K562 (cell line): ENCODE results near the gene HDAC6. TPM values are rescaled to one million over a fixed set of nuclear protein-coding genes. Genes with fewer than 3 reads are reported as not detected.

Experiments used
- ATAC-seq: fragments of 200-7000 bp; cut with Tn5 transposase; 3 replicates; pipeline ENCODE4 v1.9.1; 2020; ENCODE audit warnings: moderate library complexity
- BruUV-seq: library from RNA; stranded (reverse); fragments of 400-500 nt; replicated peaks from 2 replicates; lab custom pipeline; 2021; lab: Mats Ljungman, UMichigan
- CTCF ChIA-PET: fragments of 300-600 bp; formaldehyde crosslinking; extraction: SDS; loops from one replicate; lab custom pipeline; 2021; ENCODE audit warnings: low intra/inter-chr PET ratio; lab: Yijun Ruan, JAX
- POLR2A ChIA-PET: fragments of 300-600, 350-650 bp; sonication (Branson Sonifier 250); formaldehyde crosslinking; extraction: SDS; loops from one replicate; lab custom pipeline; 2021; ENCODE audit warnings: antibody characterized with exemption, inconsistent platforms; lab: Yijun Ruan, JAX
- DNase-seq, 4 experiments: peaks; one replicate each; pipeline versions ENCODE4 v3.0.0 to v3.0.0-alpha.2; 2011 to 2018; ENCODE audit warnings: low spot score in 3 of 4, mixed read lengths in 3 of 4; ENCODE audit errors: extremely low read depth in 1 of 4
- FAIRE-seq: peaks from 2 replicates; lab custom pipeline; 2011; peaks lifted over from hg19 to GRCh38; lab: Jason Lieb, UNC
- H2AFZ ChIP-seq: 2 replicates; pipeline ENCODE4 v1.6.0; 2011; ENCODE audit warnings: low read depth, low read length, control low read depth, inconsistent platforms
- H3K27ac ChIP-seq: fragments of 200-600 bp; 3 replicates; pipeline ENCODE4 v1.8.0; 2011; ENCODE audit warnings: low read depth, mild to moderate bottlenecking, control low read depth, inconsistent platforms, low read length, moderate library complexity, mixed read lengths; ENCODE audit errors: extremely low read depth
- H3K27me3 ChIP-seq, 2 experiments: fragments of 300-600 bp in 1 of 2; 2 replicates in 1 of 2; 3 replicates in 1 of 2; pipeline versions ENCODE4 v1.6.0 to v1.8.0; 2011; ENCODE audit warnings: inconsistent platforms in 2 of 2, low read length in 2 of 2, mild to moderate bottlenecking in 1 of 2, mixed read lengths in 1 of 2, moderate library complexity in 1 of 2; ENCODE audit not compliant: control insufficient read depth in 2 of 2, insufficient read depth in 2 of 2
- H3K36me3 ChIP-seq: fragments of 300-600 bp; 3 replicates; pipeline ENCODE4 v1.8.0; 2011; ENCODE audit warnings: mild to moderate bottlenecking, low read length, inconsistent platforms; ENCODE audit not compliant: control insufficient read depth, insufficient read depth
- H3K4me1 ChIP-seq, 2 experiments: fragments of 200-600 bp in 1 of 2; replicated peaks in 1 of 2; 2 replicates in 1 of 2; 3 replicates in 1 of 2; pipeline versions ENCODE4 v1.5.1 to v1.8.0; 2011; ENCODE audit warnings: inconsistent platforms in 2 of 2, low read length in 2 of 2, mild to moderate bottlenecking in 1 of 2, mixed read lengths in 1 of 2, moderate library complexity in 1 of 2; ENCODE audit not compliant: control insufficient read depth in 2 of 2, insufficient read depth in 2 of 2
- H3K4me2 ChIP-seq: 2 replicates; pipeline ENCODE4 v1.6.1; 2011; ENCODE audit warnings: low read length, control low read depth, inconsistent platforms, mixed read lengths; ENCODE audit not compliant: insufficient read depth
- H3K4me3 ChIP-seq: fragments of 200-600 bp; sonication (generic), shearing (Covaris generic); 2 replicates; pipeline ENCODE4 v1.5.1; 2016; ENCODE audit warnings: control low read depth, inconsistent platforms
- H3K79me2 ChIP-seq: fragments of 200-600 bp; 3 replicates; pipeline ENCODE4 v1.8.0; 2011; ENCODE audit warnings: low read length, inconsistent platforms; ENCODE audit not compliant: control insufficient read depth, insufficient read depth
- H3K9ac ChIP-seq, 2 experiments: 2 replicates each; pipeline versions ENCODE4 v1.6.0 to v1.6.1; 2011; ENCODE audit warnings: low read depth in 2 of 2, low read length in 2 of 2, control low read depth in 1 of 2, inconsistent platforms in 1 of 2, mild to moderate bottlenecking in 1 of 2, mixed read lengths in 1 of 2; ENCODE audit not compliant: insufficient read depth in 1 of 2
- H3K9me1 ChIP-seq: one replicate; pipeline ENCODE4 v1.6.0; 2011; ENCODE audit warnings: inconsistent platforms, mild to moderate bottlenecking, low read length, moderate library complexity; ENCODE audit not compliant: control insufficient read depth, insufficient read depth
- H3K9me3 ChIP-seq: replicated peaks from 2 replicates; pipeline ENCODE4 v1.5.1; 2011; ENCODE audit warnings: low read depth, low read length, inconsistent platforms; ENCODE audit not compliant: control insufficient read depth, insufficient read depth
- H4K20me1 ChIP-seq: replicated peaks from 2 replicates; pipeline ENCODE4 v1.6.1; 2011; ENCODE audit warnings: low read length, inconsistent platforms, mixed read lengths; ENCODE audit not compliant: control insufficient read depth, insufficient read depth
- CBX8 ChIP-seq: fragments of 200-600 bp; sonication (generic); IDR thresholded peaks from 2 replicates; pipeline ENCODE4 v1.6.1; 2012; ENCODE audit warnings: borderline replicate concordance, mixed run types, low read depth, mild to moderate bottlenecking, moderate library complexity, mixed read lengths, low read length, control low read depth, inconsistent platforms; ENCODE audit not compliant: poor library complexity, severe bottlenecking; ENCODE audit errors: extremely low read depth
- IRF2 ChIP-seq: sonication (generic); formaldehyde crosslinking; IDR thresholded peaks from 2 replicates; pipeline ENCODE4 v1.8.1; 2022; ENCODE audit warnings: mild to moderate bottlenecking, missing genetic modification reagents
- MAZ ChIP-seq, 2 experiments: fragments of 450-650 bp in 1 of 2; sonication (generic) in 1 of 2; formaldehyde crosslinking; IDR thresholded peaks in 1 of 2; conservative IDR thresholded peaks in 1 of 2; 2 replicates each; pipeline versions ENCODE4 v1.4.0 to v1.5.0; 2020; ENCODE audit warnings: mild to moderate bottlenecking in 1 of 2, missing genetic modification reagents in 1 of 2
- MCM2 ChIP-seq: fragments of 450-650 bp; IDR thresholded peaks from 2 replicates; pipeline ENCODE4 v1.6.1; 2017; ENCODE audit warnings: low read depth, mild to moderate bottlenecking
- ZFP1 ChIP-seq: fragments of 450-650 bp; formaldehyde crosslinking; IDR thresholded peaks from 2 replicates; pipeline ENCODE4 v1.4.0; 2020; ENCODE audit warnings: mild to moderate bottlenecking, mixed read lengths
- WGBS: fragments of 100-300 bp; shearing (Covaris generic); methylation state at CpG from one replicate; pipeline ENCODE4 v1.1.6; 2016; ENCODE audit warnings: low coverage, mixed read lengths; ENCODE audit not compliant: insufficient coverage; ENCODE audit errors: missing lambda C conversion rate; 5-methylcytosine and 5-hydroxymethylcytosine counted together
- in situ Hi-C: fragments of 300-500 bp; cut with MboI; formaldehyde crosslinking; loops from 4 replicates; pipeline ENCODE4 v1.15.0; 2018; ENCODE audit warnings: inconsistent platforms, mixed read lengths
- intact Hi-C: fragments of 100-400 bp; cut with micrococcal nuclease; formaldehyde crosslinking; loops from 2 replicates; pipeline ENCODE4 v1.14.2; 2022
- polyA plus RNA-seq, 8 experiments: library from polyadenylated mRNA; depleted of rRNA in 4 of 8; stranded (reverse) in 5 of 8; unstranded in 3 of 8; fragments of >200 nt; fragmentation: Nextera tagmentation in 2 of 8; fragmentation: Illumina TruSeq in 1 of 8; extraction: Ambion mirVana in 2 of 8; extraction: Trizol in 1 of 8; gene quantifications; 2 replicates each; pipeline versions ENCODE4 v1.2.1 to v1.2.3, GENCODE V29; 2011 to 2014; ENCODE audit warnings: inconsistent platforms in 1 of 8, missing spikeins in 1 of 8
- total RNA-seq, 7 experiments: library from RNA; depleted of rRNA in 6 of 7; stranded (reverse); fragments of >200 nt in 6 of 7; fragmentation: Illumina TruSeq in 2 of 7; extraction: Trizol in 2 of 7; gene quantifications; 2 replicates each; pipeline versions ENCODE4 v1.2.1 to v1.2.3, GENCODE V29; 2011 to 2021; ENCODE audit warnings: low replicate concordance in 1 of 7

The HDAC6 gene
- total and polyA plus RNA-seq, 9 of the 15 experiments (the other 6 are each of a cell fraction or from before 2014, with no cell fraction given): 29.9 to 101 (median 71.2) TPM

DNA sequence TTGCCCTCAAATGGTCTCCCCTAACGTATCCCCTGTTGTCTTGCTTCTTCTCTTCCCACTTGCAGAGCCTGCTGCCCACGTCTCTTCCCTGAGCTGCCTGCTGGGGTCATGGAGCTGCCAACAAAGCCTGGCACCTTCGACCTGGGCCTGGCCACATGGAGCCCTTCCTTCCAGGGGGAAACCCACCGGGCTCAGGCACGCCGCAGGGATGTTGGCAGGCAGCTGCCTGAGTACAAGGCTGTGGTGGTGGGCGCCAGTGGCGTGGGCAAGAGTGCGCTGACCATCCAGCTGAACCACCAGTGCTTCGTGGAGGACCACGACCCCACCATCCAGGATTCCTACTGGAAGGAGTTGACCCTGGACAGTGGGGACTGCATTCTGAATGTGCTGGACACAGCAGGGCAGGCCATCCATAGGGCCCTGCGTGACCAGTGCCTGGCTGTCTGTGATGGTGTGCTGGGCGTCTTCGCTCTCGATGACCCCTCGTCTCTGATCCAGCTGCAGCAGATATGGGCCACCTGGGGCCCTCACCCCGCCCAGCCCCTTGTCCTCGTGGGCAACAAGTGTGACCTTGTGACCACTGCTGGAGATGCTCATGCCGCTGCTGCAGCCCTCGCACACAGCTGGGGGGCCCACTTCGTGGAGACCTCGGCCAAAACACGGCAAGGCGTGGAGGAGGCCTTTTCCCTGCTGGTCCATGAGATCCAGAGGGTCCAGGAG lies 27.3 kb downstream of the HDAC6 start:
- Histone ChIP-seq H2AFZ (no peak overlapping the region), H3K4me3 (no peak overlapping the region), H3K27ac (no peak overlapping the region), H3K79me2 (no peaks in the 10 kb centered on the region), H3K36me3 (peaks cover 7% of the 10 kb centered on the region; the same call in 1 of the 3 replicates), H4K20me1 (no peaks in the 10 kb centered on the region), H3K4me1 (peaks cover 0 to 24% of the 10 kb centered on the region in 2 experiments; a peak in 2 of 5 replicates), H3K9me3 (peaks cover 2% of the 10 kb centered on the region; the same call in 1 of the 2 replicates), H3K9ac (peak overlapping the region in 1 of 2 experiments; percentile 26; a peak in 1 of 4 replicates), H3K9me1 (no peaks in the 10 kb centered on the region), H3K27me3 (no peaks in the 10 kb centered on the region), H3K4me2 (no peak overlapping the region)
- in situ Hi-C loops (no loop called here), intact Hi-C loops (no loop called here)
- ATAC-seq (no peak), FAIRE-seq (no peak), DNase-seq (no peak)
- CTCF ChIA-PET: no interaction called here
- no TSS peak for BruUV-seq
- POLR2A ChIA-PET: no interaction called here
- 75% methylated on average over 21 of the region's 24 CpGs for WGBS
- TF ChIP-seq MCM2 (no peak), ZFP1 (no peak), MAZ (CRISPR knock-in tag; conservative IDR thresholded peaks at IDR 0.05 in 1 of 2, IDR thresholded peaks at IDR 0.05 in 1 of 2) (no peak), CBX8 (no peak), IRF2 (CRISPR knock-in tag) (no peak)
